Measurements from ENCODE around the gene MAST4. TPM values are rescaled to one million over a fixed set of nuclear protein-coding genes. Genes with fewer than 3 reads are reported as not detected.

The MAST4 gene
- total and polyA plus RNA-seq, 4 donors, result 17.1 to 34.6 (median 21.0) TPM

DNA sequence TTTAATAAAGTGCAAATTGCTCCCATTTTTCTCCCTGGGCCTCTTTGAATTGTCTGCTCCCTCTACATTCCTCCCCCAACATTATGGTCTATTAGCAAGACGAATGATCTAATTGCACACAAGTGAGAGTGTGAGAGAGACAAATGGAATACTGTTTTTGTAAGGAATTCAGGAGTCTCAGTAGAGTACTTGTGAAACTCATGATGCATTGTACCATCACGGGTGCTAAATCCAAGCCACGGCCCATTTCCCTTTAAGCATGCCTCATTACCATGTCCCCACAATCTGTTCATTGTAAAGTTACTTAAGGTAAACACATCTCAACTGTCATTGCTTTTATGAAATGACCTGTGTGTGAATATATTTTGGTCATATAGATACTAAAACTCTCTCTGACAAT, 537.6 kb downstream of the MAST4 start:
- H3K36me3 ChIP-seq (ENCODE audit: control insufficient read depth, insufficient read depth, low read length), result no peaks in the 10 kb centered on the region
- WGBS (ENCODE audit: insufficient coverage), result no CpG with 5 or more reads among the region's 3 CpGs

DNA sequence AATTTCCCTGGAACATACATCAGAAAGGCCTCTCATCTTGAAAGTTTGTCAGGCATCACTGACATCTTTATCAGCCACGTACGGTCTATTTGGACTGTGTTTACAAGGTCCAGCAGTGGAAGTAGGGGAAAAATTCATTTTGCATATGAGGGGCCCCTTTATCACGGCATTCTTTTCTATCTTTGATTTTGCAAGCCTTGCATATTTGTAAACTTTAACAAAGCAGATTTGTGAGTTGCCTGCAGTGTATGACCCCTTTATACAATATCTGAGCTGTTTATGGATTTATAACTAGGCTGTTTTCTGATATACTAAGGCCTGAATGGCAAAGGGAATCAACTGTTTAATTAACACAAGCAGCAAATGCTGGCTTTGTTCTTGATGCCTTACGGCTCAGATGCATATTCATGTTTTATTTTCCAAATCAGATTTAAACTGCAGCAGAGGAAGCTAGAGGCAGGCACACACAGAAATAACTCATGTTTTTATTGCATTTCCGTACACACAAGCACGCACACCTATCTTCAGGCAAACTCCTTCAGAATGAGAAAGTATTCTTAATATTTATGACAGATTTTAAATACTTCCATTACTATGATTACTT, 539.3 kb downstream of the MAST4 start:
- peak in 2 of 6 donors; percentile 36 to 69 for DNase-seq (ENCODE audit: low read depth in 4 of 6, low spot score in 6 of 6)
- 77% methylated on average over 4 of the region's 6 CpGs for WGBS (ENCODE audit: insufficient coverage)
- Histone ChIP-seq H3K27me3 (ENCODE audit: control insufficient read depth, insufficient read depth, low read length) (no peaks in the 10 kb centered on the region), H3K27ac (ENCODE audit: low read depth, low read length) (no peak overlapping the region), H3K9me3 (ENCODE audit: control insufficient read depth, insufficient read depth, low read length) (no peaks in the 10 kb centered on the region), H3K36me3 (ENCODE audit: control insufficient read depth, insufficient read depth, low read length) (no peaks in the 10 kb centered on the region), H3K4me3 (ENCODE audit: low read depth, low read length) (no peak overlapping the region), H3K4me1 (ENCODE audit: control insufficient read depth, insufficient read depth, low read length) (no peaks in the 10 kb centered on the region)

More for the DNA sequence above, 537.6 kb downstream of the MAST4 start:
- Histone ChIP-seq H3K27ac (ENCODE audit: low read depth, low read length) (no peak overlapping the region), H3K4me1 (ENCODE audit: control insufficient read depth, insufficient read depth, low read length) (no peaks in the 10 kb centered on the region), H3K27me3 (ENCODE audit: control insufficient read depth, insufficient read depth, low read length) (no peaks in the 10 kb centered on the region), H3K4me3 (ENCODE audit: low read depth, low read length) (no peak overlapping the region), H3K9me3 (ENCODE audit: control insufficient read depth, insufficient read depth, low read length) (no peaks in the 10 kb centered on the region)
- peak in 1 of 6 donors; percentile 88 for DNase-seq (ENCODE audit: low read depth in 4 of 6, low spot score in 6 of 6)

DNA sequence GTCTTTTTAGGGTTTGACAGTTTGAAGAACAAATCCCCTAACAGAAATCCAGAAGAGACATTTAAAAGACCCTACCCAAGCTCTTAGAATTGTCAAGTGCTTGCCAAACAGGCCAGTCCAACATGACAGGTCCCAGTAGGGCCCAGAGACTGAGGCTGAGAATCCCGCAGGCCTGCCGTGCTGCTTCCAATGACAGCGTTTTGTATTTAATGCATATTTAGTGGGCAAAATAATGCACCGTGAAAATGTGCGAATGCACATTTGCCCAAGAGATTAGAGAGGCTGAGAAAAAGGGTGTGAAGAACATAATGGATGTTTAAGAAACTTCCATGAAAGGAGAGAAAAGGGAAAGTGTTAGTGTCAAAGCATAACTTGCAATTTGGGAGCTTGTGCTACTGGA, 542.8 kb downstream of the MAST4 start:
- no peaks in the 10 kb centered on the region for H3K36me3 ChIP-seq (ENCODE audit: control insufficient read depth, insufficient read depth, low read length)
- no peak overlapping the region for H3K27ac ChIP-seq (ENCODE audit: low read depth, low read length)
- H3K4me1 ChIP-seq (ENCODE audit: control insufficient read depth, insufficient read depth, low read length), result no peaks in the 10 kb centered on the region
- H3K27me3 ChIP-seq (ENCODE audit: control insufficient read depth, insufficient read depth, low read length), result no peaks in the 10 kb centered on the region
- 55% methylated on average over 5 of the region's 5 CpGs for WGBS (ENCODE audit: insufficient coverage)
- no peak overlapping the region for H3K4me3 ChIP-seq (ENCODE audit: low read depth, low read length)
- DNase-seq (ENCODE audit: low read depth in 4 of 6, low spot score in 6 of 6), result peak in 1 of 6 donors; percentile 61
- no peaks in the 10 kb centered on the region for H3K9me3 ChIP-seq (ENCODE audit: control insufficient read depth, insufficient read depth, low read length)

DNA sequence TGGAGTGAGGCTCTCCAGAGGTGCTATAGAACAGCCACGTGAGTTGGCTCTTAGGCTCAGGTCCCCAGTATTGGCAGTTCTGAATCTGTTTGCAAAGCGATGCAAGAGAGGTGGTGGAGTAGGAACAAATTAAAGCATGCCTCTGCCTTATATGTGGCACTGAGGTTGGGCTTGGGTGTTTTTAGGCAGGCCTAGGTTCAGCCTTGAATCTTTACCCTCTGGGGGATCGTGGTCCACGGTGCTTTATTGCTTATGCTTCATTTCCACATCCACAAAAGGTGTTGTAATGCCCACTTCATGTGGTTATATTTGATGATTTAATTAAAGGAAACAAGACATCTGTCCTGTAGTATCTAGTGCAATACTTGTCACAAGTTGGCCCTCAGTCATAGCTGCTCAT, 544.2 kb downstream of the MAST4 start:
- Histone ChIP-seq H3K27me3 (ENCODE audit: control insufficient read depth, insufficient read depth, low read length) (no peaks in the 10 kb centered on the region), H3K27ac (ENCODE audit: low read depth, low read length) (no peak overlapping the region), H3K9me3 (ENCODE audit: control insufficient read depth, insufficient read depth, low read length) (no peaks in the 10 kb centered on the region), H3K4me3 (ENCODE audit: low read depth, low read length) (no peak overlapping the region), H3K4me1 (ENCODE audit: control insufficient read depth, insufficient read depth, low read length) (no peaks in the 10 kb centered on the region), H3K36me3 (ENCODE audit: control insufficient read depth, insufficient read depth, low read length) (peaks cover 5% of the 10 kb centered on the region)
- DNase-seq (ENCODE audit: low read depth in 4 of 6, low spot score in 6 of 6), result no peak
- WGBS (ENCODE audit: insufficient coverage), result 80% methylated on average over 4 of the region's 4 CpGs

DNA sequence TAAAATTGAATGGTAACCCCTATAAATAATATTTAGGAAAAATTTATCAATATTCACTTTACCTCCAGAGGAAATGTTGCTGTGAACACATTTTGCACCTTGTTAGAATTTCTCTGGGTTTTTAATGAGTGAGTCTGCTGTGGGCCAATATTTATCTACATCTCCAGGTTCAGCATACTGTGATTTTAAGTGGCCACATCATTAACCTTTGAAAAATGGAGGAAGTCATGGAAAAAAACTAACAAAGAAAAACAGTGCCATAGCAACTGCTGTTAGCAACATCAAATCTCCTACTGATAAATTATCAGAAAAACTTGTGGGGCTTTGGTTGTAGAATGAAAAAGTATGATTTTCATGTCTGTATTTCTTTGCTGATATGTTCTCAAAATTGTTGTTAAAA, 545.5 kb downstream of the MAST4 start:
- H3K9me3 ChIP-seq (ENCODE audit: control insufficient read depth, insufficient read depth, low read length), result no peaks in the 10 kb centered on the region
- H3K27ac ChIP-seq (ENCODE audit: low read depth, low read length), result no peak overlapping the region
- no peak overlapping the region for H3K4me3 ChIP-seq (ENCODE audit: low read depth, low read length)
- no peaks in the 10 kb centered on the region for H3K27me3 ChIP-seq (ENCODE audit: control insufficient read depth, insufficient read depth, low read length)
- peaks cover 6% of the 10 kb centered on the region for H3K36me3 ChIP-seq (ENCODE audit: control insufficient read depth, insufficient read depth, low read length)
- no peaks in the 10 kb centered on the region for H3K4me1 ChIP-seq (ENCODE audit: control insufficient read depth, insufficient read depth, low read length)
- DNase-seq (ENCODE audit: low read depth in 4 of 6, low spot score in 6 of 6), result no peak

DNA sequence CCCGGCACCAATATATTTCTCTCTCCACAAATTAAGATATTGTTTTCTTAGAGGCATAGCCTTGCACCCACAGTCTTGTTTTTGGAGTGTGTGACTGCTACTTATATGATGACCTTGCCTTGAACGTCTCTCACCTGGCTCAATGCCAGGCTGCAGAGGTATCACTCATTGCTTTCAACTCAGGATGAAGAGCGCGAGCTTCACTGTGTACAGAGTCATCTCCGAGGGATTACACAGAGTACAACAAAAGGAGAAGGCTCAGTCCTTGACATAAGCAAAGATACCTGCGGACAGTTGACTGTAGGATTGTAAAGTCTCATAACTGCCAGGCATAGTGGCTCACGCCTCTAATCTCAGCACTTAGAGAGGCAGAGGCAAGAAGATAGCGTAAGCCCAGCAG, 546.6 kb downstream of the MAST4 start:
- no peak for DNase-seq (ENCODE audit: low read depth in 4 of 6, low spot score in 6 of 6)
- Histone ChIP-seq H3K27ac (ENCODE audit: low read depth, low read length) (no peak overlapping the region), H3K4me3 (ENCODE audit: low read depth, low read length) (no peak overlapping the region), H3K27me3 (ENCODE audit: control insufficient read depth, insufficient read depth, low read length) (no peaks in the 10 kb centered on the region), H3K36me3 (ENCODE audit: control insufficient read depth, insufficient read depth, low read length) (peaks cover 6% of the 10 kb centered on the region), H3K4me1 (ENCODE audit: control insufficient read depth, insufficient read depth, low read length) (no peaks in the 10 kb centered on the region), H3K9me3 (ENCODE audit: control insufficient read depth, insufficient read depth, low read length) (no peaks in the 10 kb centered on the region)
- 100% methylated on average over 2 of the region's 8 CpGs for WGBS (ENCODE audit: insufficient coverage)

DNA sequence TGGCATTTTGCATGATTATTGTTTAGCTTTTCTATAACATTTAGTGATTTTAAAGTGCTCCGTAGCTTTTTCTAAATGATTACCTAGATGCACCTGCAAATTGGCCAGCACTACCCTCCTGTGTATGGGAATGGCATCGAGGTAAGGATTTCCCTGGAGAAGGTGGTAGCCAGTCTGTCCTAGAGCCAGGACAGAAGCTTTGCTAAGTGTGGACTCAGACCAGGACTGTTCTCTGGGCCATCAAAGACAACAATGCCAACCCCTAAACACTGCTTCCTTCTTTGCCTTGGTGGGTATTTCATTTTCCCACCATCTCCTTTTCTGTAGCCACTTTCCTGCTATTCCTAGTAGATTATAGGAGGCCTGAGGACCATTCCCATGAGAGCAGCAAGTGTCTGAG, 547.4 kb downstream of the MAST4 start:
- DNase-seq (ENCODE audit: low read depth in 4 of 6, low spot score in 6 of 6), result no peak
- WGBS (ENCODE audit: insufficient coverage), result 100% methylated on average over 1 of the region's 2 CpGs
- peaks cover 6% of the 10 kb centered on the region for H3K36me3 ChIP-seq (ENCODE audit: control insufficient read depth, insufficient read depth, low read length)
- no peaks in the 10 kb centered on the region for H3K27me3 ChIP-seq (ENCODE audit: control insufficient read depth, insufficient read depth, low read length)
- H3K4me1 ChIP-seq (ENCODE audit: control insufficient read depth, insufficient read depth, low read length), result no peaks in the 10 kb centered on the region
- no peaks in the 10 kb centered on the region for H3K9me3 ChIP-seq (ENCODE audit: control insufficient read depth, insufficient read depth, low read length)
- H3K4me3 ChIP-seq (ENCODE audit: low read depth, low read length), result no peak overlapping the region
- no peak overlapping the region for H3K27ac ChIP-seq (ENCODE audit: low read depth, low read length)

DNA sequence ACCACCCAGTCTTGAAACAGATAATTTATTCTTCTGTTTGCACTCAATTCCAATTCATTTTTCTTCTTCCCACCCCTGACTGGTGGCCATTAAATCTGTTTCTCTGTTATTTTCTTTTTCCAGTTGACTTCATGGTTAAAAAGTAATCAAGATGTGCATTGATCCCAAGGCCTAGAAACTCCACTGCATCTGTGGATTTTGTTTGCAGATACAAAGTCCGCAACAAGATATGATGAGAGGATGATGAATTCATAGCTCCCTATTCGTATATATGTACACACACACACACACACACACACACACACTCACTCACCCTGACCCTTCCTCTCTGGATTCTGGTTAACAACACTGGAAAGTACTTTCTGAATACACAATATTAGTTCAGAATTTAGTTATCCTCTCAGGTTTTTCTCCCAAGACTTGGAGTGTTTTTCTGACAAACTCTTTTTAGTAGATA, 548.0 kb downstream of the MAST4 start:
- peaks cover 6% of the 10 kb centered on the region for H3K36me3 ChIP-seq (ENCODE audit: control insufficient read depth, insufficient read depth, low read length)
- H3K9me3 ChIP-seq (ENCODE audit: control insufficient read depth, insufficient read depth, low read length), result no peaks in the 10 kb centered on the region
- no peaks in the 10 kb centered on the region for H3K27me3 ChIP-seq (ENCODE audit: control insufficient read depth, insufficient read depth, low read length)
- H3K27ac ChIP-seq (ENCODE audit: low read depth, low read length), result no peak overlapping the region
- no peak overlapping the region for H3K4me3 ChIP-seq (ENCODE audit: low read depth, low read length)
- no CpG with 5 or more reads among the region's 2 CpGs for whole genome bisulfite sequencing (ENCODE audit: insufficient coverage)
- no peak for DNase-seq (ENCODE audit: low read depth in 4 of 6, low spot score in 6 of 6)
- no peaks in the 10 kb centered on the region for H3K4me1 ChIP-seq (ENCODE audit: control insufficient read depth, insufficient read depth, low read length)

DNA sequence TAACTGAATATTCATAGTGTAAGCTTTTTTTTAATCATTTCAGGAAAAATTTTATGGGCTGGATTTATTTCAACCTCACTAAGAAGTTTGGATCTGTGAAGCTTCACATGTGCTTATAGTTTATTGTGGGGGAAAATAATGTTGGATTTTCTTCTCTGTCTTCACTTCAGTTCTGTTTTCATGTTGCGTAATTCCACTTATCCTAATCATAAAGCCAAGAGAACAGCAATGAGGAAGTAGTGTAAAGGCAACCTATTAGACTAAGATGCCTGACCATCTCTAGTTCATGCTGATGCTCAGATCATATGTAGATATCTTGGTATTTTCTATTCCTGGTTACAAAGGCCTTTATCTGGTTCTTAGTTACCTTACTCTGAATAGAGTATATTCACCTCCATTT, 550.4 kb downstream of the MAST4 start:
- Histone ChIP-seq H3K9me3 (ENCODE audit: control insufficient read depth, insufficient read depth, low read length) (no peaks in the 10 kb centered on the region), H3K36me3 (ENCODE audit: control insufficient read depth, insufficient read depth, low read length) (peaks cover 6% of the 10 kb centered on the region), H3K4me3 (ENCODE audit: low read depth, low read length) (no peak overlapping the region), H3K27ac (ENCODE audit: low read depth, low read length) (no peak overlapping the region), H3K4me1 (ENCODE audit: control insufficient read depth, insufficient read depth, low read length) (no peaks in the 10 kb centered on the region), H3K27me3 (ENCODE audit: control insufficient read depth, insufficient read depth, low read length) (no peaks in the 10 kb centered on the region)
- no CpG with 5 or more reads among the region's 1 CpG for WGBS (ENCODE audit: insufficient coverage)
- DNase-seq (ENCODE audit: low read depth in 4 of 6, low spot score in 6 of 6), result no peak

DNA sequence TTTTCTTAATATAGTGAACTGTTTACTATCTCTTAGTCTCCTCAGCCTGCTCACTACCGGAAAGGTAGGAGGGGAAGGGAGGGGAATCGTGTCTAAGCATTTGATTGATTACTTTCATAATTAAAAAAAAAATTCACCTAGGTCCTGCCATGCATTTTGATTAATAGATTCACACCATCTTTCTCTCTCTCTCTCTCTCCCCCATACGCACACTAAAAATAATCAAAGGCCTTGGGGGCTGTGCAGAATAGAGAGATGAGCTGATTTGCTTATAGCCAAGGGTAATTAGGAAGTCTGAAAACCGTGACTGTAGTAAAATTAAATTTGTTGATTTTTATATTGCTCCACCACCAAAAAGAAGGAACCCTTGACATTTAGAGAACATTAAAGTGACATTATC, 550.8 kb downstream of the MAST4 start:
- no peak for DNase-seq (ENCODE audit: low read depth in 4 of 6, low spot score in 6 of 6)
- H3K27me3 ChIP-seq (ENCODE audit: control insufficient read depth, insufficient read depth, low read length), result no peaks in the 10 kb centered on the region
- H3K9me3 ChIP-seq (ENCODE audit: control insufficient read depth, insufficient read depth, low read length), result no peaks in the 10 kb centered on the region
- H3K36me3 ChIP-seq (ENCODE audit: control insufficient read depth, insufficient read depth, low read length), result peaks cover 6% of the 10 kb centered on the region
- no peak overlapping the region for H3K27ac ChIP-seq (ENCODE audit: low read depth, low read length)
- no peaks in the 10 kb centered on the region for H3K4me1 ChIP-seq (ENCODE audit: control insufficient read depth, insufficient read depth, low read length)
- no peak overlapping the region for H3K4me3 ChIP-seq (ENCODE audit: low read depth, low read length)
- no CpG with 5 or more reads among the region's 4 CpGs for WGBS (ENCODE audit: insufficient coverage)
